ENCODE measurements around the gene SYNDIG1L.

SYNDIG1L gene

GRCh38 chr14:74358176-74358829, 67.7 kb downstream of the SYNDIG1L start:
- no peak overlapping the region for H3K27ac ChIP-seq
- TF ChIP-seq, protein P1, sequence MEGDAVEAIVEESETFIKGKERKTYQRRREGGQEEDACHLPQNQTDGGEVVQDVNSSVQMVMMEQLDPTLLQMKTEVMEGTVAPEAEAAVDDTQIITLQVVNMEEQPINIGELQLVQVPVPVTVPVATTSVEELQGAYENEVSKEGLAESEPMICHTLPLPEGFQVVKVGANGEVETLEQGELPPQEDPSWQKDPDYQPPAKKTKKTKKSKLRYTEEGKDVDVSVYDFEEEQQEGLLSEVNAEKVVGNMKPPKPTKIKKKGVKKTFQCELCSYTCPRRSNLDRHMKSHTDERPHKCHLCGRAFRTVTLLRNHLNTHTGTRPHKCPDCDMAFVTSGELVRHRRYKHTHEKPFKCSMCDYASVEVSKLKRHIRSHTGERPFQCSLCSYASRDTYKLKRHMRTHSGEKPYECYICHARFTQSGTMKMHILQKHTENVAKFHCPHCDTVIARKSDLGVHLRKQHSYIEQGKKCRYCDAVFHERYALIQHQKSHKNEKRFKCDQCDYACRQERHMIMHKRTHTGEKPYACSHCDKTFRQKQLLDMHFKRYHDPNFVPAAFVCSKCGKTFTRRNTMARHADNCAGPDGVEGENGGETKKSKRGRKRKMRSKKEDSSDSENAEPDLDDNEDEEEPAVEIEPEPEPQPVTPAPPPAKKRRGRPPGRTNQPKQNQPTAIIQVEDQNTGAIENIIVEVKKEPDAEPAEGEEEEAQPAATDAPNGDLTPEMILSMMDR (conservative IDR thresholded peaks at IDR 0.05) = no peak
- no peak for TF ChIP-seq ZFX (IDR thresholded peaks at IDR 0.05)

DNA sequence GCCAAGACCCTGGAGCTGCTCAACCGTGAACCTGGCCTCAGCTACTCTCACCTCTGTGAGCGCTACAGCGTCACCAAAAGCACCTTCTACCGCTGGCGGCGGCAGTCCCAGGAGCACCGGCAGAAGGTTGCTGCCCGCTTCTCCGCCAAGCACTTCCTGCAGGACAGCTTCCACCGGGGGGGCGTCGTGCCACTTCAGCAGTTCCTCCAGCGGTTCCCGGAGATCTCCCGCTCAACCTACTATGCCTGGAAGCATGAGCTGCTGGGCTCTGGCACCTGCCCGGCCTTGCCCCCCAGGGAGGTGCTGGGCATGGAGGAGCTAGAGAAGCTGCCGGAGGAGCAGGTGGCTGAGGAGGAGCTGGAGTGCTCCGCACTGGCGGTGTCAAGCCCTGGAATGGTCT, 68.4 kb downstream of the SYNDIG1L start:
- H3K27ac ChIP-seq = no peak overlapping the region
- TF ChIP-seq ZFX (IDR thresholded peaks at IDR 0.05) = no peak
- TF ChIP-seq, protein P1 (conservative IDR thresholded peaks at IDR 0.05) = no peak

GRCh38 chr14:74356892-74357575, 69.0 kb downstream of the SYNDIG1L start:
- H3K27ac ChIP-seq = no peak overlapping the region

More at GRCh38 chr14:74356892-74357575, 69.0 kb downstream of the SYNDIG1L start:
- TF ChIP-seq, protein P1 (conservative IDR thresholded peaks at IDR 0.05) = no peak
- no peak for TF ChIP-seq ZFX (IDR thresholded peaks at IDR 0.05)
